Chondrocyte (in vitro differentiated cells): ENCODE measurements around the gene CERS5. TPM values are rescaled to one million over a fixed set of nuclear protein-coding genes. Genes with fewer than 3 reads are reported as not detected.

Source experiments
- DNase-seq: peaks from one replicate; pipeline ENCODE4 v3.0.0; 2021; ENCODE audit warnings: mixed read lengths, low spot score
- H3K27ac Mint-ChIP-seq: one replicate; pipeline ENCODE4 v1.8.0; 2021; ENCODE audit warnings: mild to moderate bottlenecking, moderate library complexity, mixed read lengths; ENCODE audit not compliant: unreplicated experiment
- H3K27me3 Mint-ChIP-seq: 2 replicates; pipeline ENCODE4 v1.8.0; 2021; ENCODE audit warnings: low read depth, mixed read lengths
- H3K36me3 Mint-ChIP-seq: 2 replicates; pipeline ENCODE4 v1.8.0; 2021; ENCODE audit warnings: low read depth, mixed read lengths
- H3K4me1 Mint-ChIP-seq: 2 replicates; pipeline ENCODE4 v1.8.0; 2021; ENCODE audit warnings: low read depth, mild to moderate bottlenecking, mixed read lengths
- H3K4me3 Mint-ChIP-seq: one replicate; pipeline ENCODE4 v1.8.0; 2021; ENCODE audit warnings: mild to moderate bottlenecking, moderate library complexity, mixed read lengths; ENCODE audit not compliant: unreplicated experiment
- H3K9me3 Mint-ChIP-seq: 2 replicates; pipeline ENCODE4 v1.8.0; 2021; ENCODE audit warnings: low read depth, mixed read lengths
- total RNA-seq: library from RNA; stranded (reverse); gene quantifications from 3 replicates; pipeline ENCODE4 v1.2.1, GENCODE V29; 2021
- TF ChIP-seq, protein P1 (sequence below): fragments of 200-600 bp; sonication (generic); IDR thresholded peaks from 2 replicates; pipeline ENCODE4 v1.5.0; 2021; ENCODE audit warnings: antibody characterized with exemption, mild to moderate bottlenecking, moderate library complexity

CERS5 gene
- total RNA-seq, 1 donor from 2014 or later = 80.9 TPM

DNA sequence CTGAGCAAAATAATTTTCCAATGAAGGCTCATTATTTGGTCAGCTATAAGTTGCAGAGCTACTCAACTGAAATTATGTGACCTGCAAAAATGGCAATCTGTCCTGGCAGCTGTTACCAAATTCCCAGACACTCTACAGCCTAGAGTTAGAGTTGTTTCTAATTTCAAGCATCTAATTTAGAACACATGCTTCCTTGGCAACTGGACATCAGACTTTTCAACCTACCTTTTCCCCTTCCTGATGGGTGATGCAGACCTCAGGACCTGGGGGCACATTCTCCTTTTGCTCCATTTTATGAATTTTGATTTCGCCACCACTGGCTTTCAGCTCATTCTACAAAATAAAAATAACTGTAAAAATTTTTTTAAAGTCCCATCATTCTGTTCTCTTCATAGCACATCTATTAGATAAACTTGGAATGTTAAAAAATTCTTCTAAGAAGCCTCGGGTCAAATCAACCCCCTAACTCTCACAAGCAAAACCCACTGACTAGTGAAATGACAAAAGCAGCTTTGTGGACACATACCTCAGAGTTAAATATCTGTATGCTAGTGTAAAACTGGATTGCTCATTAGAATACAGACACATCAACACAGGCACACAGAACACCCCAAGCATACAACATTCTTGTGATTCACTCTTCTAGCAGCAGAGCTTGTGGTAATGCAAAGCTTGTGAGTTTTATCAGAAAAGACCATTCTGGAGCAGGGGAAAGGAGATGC, 33.5 kb upstream of the CERS5 start:
- DNase-seq = no peak
- peaks cover 34% of the 10 kb centered on the region for H3K4me1 Mint-ChIP-seq
- H3K27ac Mint-ChIP-seq = peak overlapping the region; percentile 62
- H3K36me3 Mint-ChIP-seq = peaks cover 25% of the 10 kb centered on the region
- no peaks in the 10 kb centered on the region for H3K27me3 Mint-ChIP-seq
- no peak overlapping the region for H3K4me3 Mint-ChIP-seq
- TF ChIP-seq, protein P1, sequence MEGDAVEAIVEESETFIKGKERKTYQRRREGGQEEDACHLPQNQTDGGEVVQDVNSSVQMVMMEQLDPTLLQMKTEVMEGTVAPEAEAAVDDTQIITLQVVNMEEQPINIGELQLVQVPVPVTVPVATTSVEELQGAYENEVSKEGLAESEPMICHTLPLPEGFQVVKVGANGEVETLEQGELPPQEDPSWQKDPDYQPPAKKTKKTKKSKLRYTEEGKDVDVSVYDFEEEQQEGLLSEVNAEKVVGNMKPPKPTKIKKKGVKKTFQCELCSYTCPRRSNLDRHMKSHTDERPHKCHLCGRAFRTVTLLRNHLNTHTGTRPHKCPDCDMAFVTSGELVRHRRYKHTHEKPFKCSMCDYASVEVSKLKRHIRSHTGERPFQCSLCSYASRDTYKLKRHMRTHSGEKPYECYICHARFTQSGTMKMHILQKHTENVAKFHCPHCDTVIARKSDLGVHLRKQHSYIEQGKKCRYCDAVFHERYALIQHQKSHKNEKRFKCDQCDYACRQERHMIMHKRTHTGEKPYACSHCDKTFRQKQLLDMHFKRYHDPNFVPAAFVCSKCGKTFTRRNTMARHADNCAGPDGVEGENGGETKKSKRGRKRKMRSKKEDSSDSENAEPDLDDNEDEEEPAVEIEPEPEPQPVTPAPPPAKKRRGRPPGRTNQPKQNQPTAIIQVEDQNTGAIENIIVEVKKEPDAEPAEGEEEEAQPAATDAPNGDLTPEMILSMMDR = no peak
- H3K9me3 Mint-ChIP-seq = no peaks in the 10 kb centered on the region

DNA sequence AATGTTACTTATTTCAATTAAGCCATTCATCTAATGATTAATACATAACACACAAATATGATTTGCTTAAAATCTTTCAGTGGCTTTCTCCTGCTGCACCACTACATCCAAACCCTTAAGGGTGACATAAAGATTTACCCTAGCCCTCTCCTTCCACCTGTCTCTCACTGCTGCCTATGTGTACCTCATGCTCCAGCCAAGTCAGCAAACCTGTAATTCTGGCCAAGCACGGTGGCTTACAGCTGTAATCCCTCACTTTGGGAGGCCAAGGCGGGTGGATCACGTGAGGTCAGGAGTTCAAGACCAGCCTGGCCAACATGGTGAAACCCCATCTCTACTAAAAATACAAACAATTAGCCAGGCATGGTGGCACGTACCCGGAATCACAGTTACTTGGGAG, 31.7 kb upstream of the CERS5 start:
- H3K9me3 Mint-ChIP-seq = no peaks in the 10 kb centered on the region
- no peak for DNase-seq
- TF ChIP-seq, protein P1 = no peak
- H3K4me3 Mint-ChIP-seq = no peak overlapping the region
- no peak overlapping the region for H3K27ac Mint-ChIP-seq
- peaks cover 22% of the 10 kb centered on the region for H3K36me3 Mint-ChIP-seq
- H3K27me3 Mint-ChIP-seq = no peaks in the 10 kb centered on the region
- H3K4me1 Mint-ChIP-seq = peaks cover 33% of the 10 kb centered on the region

DNA sequence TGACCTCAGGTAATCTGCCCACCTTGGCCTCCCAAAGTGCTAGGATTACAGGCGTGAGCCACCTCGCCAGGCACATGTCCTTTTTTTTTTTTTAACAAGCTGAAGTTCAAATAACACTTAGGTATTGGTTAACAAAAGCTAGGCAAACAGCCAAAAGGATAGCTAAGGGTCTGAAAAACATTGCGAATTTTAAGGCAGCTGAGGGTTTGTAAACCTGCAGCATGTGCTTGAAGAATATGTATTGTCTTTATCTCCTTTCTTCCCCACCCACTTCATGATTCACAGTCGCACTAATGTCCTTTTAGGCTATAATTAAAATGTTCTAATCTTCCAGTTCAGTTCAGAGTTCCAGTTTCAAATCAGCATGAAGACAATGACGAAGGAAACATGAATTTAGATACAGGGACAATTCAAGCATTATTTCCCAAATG, 30.1 kb upstream of the CERS5 start:
- TF ChIP-seq, protein P1 = no peak
- Mint-ChIP-seq H3K4me1 (peaks cover 34% of the 10 kb centered on the region), H3K36me3 (peaks cover 21% of the 10 kb centered on the region), H3K27ac (no peak overlapping the region), H3K9me3 (no peaks in the 10 kb centered on the region), H3K4me3 (no peak overlapping the region), H3K27me3 (no peaks in the 10 kb centered on the region)
- no peak for DNase-seq

DNA sequence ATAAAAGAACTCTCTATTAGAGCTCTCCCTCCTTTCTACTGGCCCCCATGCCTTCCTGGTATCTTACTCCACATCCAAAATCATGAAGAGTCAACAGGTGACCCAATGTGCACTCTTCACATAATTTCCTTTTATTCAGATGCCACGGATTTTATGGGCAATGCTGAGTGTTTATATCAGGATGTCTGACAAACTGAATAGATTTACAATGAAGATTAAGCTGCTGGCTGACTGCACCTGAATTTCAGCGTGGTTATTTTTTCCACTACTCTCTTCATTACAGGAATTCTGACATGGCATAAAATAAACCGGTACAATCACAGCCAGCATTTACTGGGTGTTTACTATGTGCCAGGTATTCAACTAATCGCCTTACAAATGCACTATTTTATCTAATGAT, 29.4 kb upstream of the CERS5 start:
- TF ChIP-seq, protein P1 = no peak
- Mint-ChIP-seq H3K27me3 (no peaks in the 10 kb centered on the region), H3K4me3 (no peak overlapping the region), H3K27ac (no peak overlapping the region), H3K4me1 (peaks cover 29% of the 10 kb centered on the region), H3K36me3 (peaks cover 21% of the 10 kb centered on the region), H3K9me3 (no peaks in the 10 kb centered on the region)
- no peak for DNase-seq

DNA sequence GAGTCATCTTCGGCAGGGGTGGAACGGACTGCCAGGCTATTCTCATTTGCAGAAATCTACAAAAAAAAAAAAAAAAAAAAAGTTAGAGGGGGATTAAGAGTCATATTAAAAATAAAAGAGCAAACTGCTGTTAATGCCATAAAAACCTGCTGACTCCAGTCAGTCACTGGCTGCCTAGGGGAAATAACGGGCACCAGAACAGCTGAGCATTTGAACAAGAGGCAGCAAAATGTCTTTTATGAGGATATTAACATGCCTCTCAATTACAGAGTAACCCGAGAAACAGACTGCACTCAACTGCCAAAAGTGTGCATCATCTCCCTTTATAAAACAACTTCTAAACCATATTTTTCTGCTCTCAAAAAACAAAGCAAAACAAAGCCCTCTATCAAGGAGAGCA, 28.7 kb upstream of the CERS5 start:
- TF ChIP-seq, protein P1 = no peak
- Mint-ChIP-seq H3K9me3 (no peaks in the 10 kb centered on the region), H3K4me1 (peaks cover 21% of the 10 kb centered on the region), H3K27me3 (no peaks in the 10 kb centered on the region), H3K27ac (no peak overlapping the region), H3K4me3 (no peak overlapping the region), H3K36me3 (peaks cover 19% of the 10 kb centered on the region)
- no peak for DNase-seq
